ENCODE results near the gene MYO1D. TPM values are rescaled to one million over a fixed set of nuclear protein-coding genes. Genes with fewer than 3 reads are reported as not detected.
"Not testable (repeated sequence)": the region's sequence is repeated elsewhere in the genome, so short reads cannot be mapped to it uniquely, and the experiment has no call there.

The MYO1D gene
- total RNA-seq = 10 to 100 TPM; 70.5 to 92.3 (median 72.7) TPM

- no peak for TF ChIP-seq POLR2AphosphoS5 (IDR thresholded peaks at IDR 0.05)
- peak; percentile 9 to 25 for TF ChIP-seq CTCF (IDR thresholded peaks at IDR 0.05)
- TF ChIP-seq EP300 (IDR thresholded peaks at IDR 0.05) = no peak
- TF ChIP-seq POLR2A (IDR thresholded peaks at IDR 0.05) = peak; percentile 35 to 71
- Histone ChIP-seq H3K27me3 (no peaks in the 10 kb centered on the region), H3K4me3 (peak within 1 kb of the TSS; percentile 97), H3K36me3 (no peaks in the 10 kb centered on the region), H3K9me3 (no peaks in the 10 kb centered on the region), H3K27ac (peak within 1 kb of the TSS; percentile 99), H3K4me1 (peaks cover 34% of the 10 kb centered on the region)
- 0% methylated on average over 10 of the region's 101 CpGs for WGBS
- DNase-seq (ENCODE audit: low spot score in 2 of 2) = peak; percentile 82 to 83
Observed at GRCh38 chr17:32876417-32877163, at the start of gene MYO1D. Gene MYO1D (minus strand): TSS chr17:32877124. CDS start chr17:32876872, 252 bp downstream.

GRCh38 chr17:32926183-32926582, 49.3 kb upstream of the MYO1D start:
- Histone ChIP-seq H3K27me3 (peaks cover 4% of the 10 kb centered on the region), H3K4me3 (no peak overlapping the region), H3K9me3 (no peaks in the 10 kb centered on the region), H3K4me1 (peaks cover 20% of the 10 kb centered on the region), H3K27ac (no peak overlapping the region), H3K36me3 (no peaks in the 10 kb centered on the region)
- no peak for DNase-seq (ENCODE audit: low spot score in 2 of 2)
- 94% methylated on average over 5 of the region's 5 CpGs for WGBS
- TF ChIP-seq POLR2A (IDR thresholded peaks at IDR 0.05) (no peak), CTCF (IDR thresholded peaks at IDR 0.05) (no peak), POLR2AphosphoS5 (IDR thresholded peaks at IDR 0.05) (no peak), EP300 (IDR thresholded peaks at IDR 0.05) (no peak)

- peaks cover 14% of the 10 kb centered on the region for H3K4me1 ChIP-seq
- not testable (repeated sequence) for H3K27ac ChIP-seq; DNase-seq (ENCODE audit: low spot score in 2 of 2); H3K9me3 ChIP-seq; H3K4me3 ChIP-seq; H3K36me3 ChIP-seq; H3K27me3 ChIP-seq
- WGBS = 93% methylated on average over 3 of the region's 3 CpGs
Observed at GRCh38 chr17:32923905-32924304, 47.0 kb upstream of the MYO1D start.

DNA sequence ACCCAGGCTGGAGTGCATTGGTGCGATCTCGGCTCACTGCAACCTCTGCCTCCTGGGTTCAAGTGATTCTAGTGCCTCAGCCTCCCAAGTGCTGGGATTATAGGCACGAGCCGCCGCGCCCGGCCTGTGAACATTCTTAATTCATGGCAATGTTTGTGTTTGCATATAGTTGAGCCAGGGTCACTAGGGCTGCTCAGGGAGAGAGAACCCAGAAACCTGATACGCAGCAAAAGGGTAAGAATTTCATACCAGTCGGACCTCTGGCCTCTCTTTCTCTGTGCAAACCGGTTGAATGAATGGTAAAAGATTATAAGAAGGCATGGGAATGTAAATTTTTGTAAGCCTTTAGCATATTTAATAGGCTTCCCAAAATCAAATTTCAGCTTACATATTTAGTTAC, 44.1 kb upstream of the MYO1D start:
- Histone ChIP-seq H3K27ac (no peak overlapping the region), H3K4me3 (no peak overlapping the region), H3K4me1 (no peaks in the 10 kb centered on the region), H3K36me3 (no peaks in the 10 kb centered on the region), H3K27me3 (no peaks in the 10 kb centered on the region), H3K9me3 (no peaks in the 10 kb centered on the region)
- 96% methylated on average over 10 of the region's 10 CpGs for WGBS
- TF ChIP-seq POLR2AphosphoS5 (IDR thresholded peaks at IDR 0.05) = no peak
- no peak for TF ChIP-seq POLR2A (IDR thresholded peaks at IDR 0.05)
- TF ChIP-seq EP300 (IDR thresholded peaks at IDR 0.05) = no peak
- no peak for TF ChIP-seq CTCF (IDR thresholded peaks at IDR 0.05)
- no peak for DNase-seq (ENCODE audit: low spot score in 2 of 2)

- H3K27ac ChIP-seq = no peak overlapping the region
- no peaks in the 10 kb centered on the region for H3K27me3 ChIP-seq
- WGBS = 82% methylated on average over 8 of the region's 8 CpGs
- no peaks in the 10 kb centered on the region for H3K36me3 ChIP-seq
- no peak overlapping the region for H3K4me3 ChIP-seq
- H3K9me3 ChIP-seq = no peaks in the 10 kb centered on the region
- DNase-seq (ENCODE audit: low spot score in 2 of 2) = no peak
- no peak for TF ChIP-seq EP300 (IDR thresholded peaks at IDR 0.05)
- no peak for TF ChIP-seq POLR2A (IDR thresholded peaks at IDR 0.05)
- TF ChIP-seq POLR2AphosphoS5 (IDR thresholded peaks at IDR 0.05) = no peak
- no peak for TF ChIP-seq CTCF (IDR thresholded peaks at IDR 0.05)
- no peaks in the 10 kb centered on the region for H3K4me1 ChIP-seq
Observed at GRCh38 chr17:32920293-32920692, 43.4 kb upstream of the MYO1D start.

- WGBS = 81% methylated on average over 4 of the region's 4 CpGs
Observed at GRCh38 chr17:32919876-32920275, 43.0 kb upstream of the MYO1D start.

More at GRCh38 chr17:32919876-32920275, 43.0 kb upstream of the MYO1D start:
- not testable (repeated sequence) for H3K36me3 ChIP-seq; H3K4me1 ChIP-seq; H3K27ac ChIP-seq; H3K4me3 ChIP-seq; H3K9me3 ChIP-seq; H3K27me3 ChIP-seq; DNase-seq (ENCODE audit: low spot score in 2 of 2)

All from suprapubic skin (tissue), 4 donors.